LNCaP clone FGC (cell line): ENCODE data around the gene CUL2.
"Not testable (repeated sequence)": the region's sequence is repeated elsewhere in the genome, so short reads cannot be mapped to it uniquely, and the experiment has no call there.

Experiments used
- DNase-seq: peaks from one replicate; pipeline ENCODE4 v3.0.0-alpha.2; 2011; ENCODE audit warnings: low read depth
- H3K4me3 ChIP-seq: 2 replicates; pipeline ENCODE4 v1.5.1; 2011; ENCODE audit warnings: mild to moderate bottlenecking, low read depth, low read length, control low read depth
- TF ChIP-seq, protein P1 (sequence below): IDR thresholded peaks from 2 replicates; pipeline ENCODE4 v1.5.1; 2012; ENCODE audit warnings: mild to moderate bottlenecking; ENCODE audit not compliant: control insufficient read depth, insufficient read depth; ENCODE audit errors: extremely low read depth

Gene CUL2

GRCh38 chr10:35058686-35059085 lies 31.5 kb downstream of the CUL2 start:
- TF ChIP-seq, protein P1, sequence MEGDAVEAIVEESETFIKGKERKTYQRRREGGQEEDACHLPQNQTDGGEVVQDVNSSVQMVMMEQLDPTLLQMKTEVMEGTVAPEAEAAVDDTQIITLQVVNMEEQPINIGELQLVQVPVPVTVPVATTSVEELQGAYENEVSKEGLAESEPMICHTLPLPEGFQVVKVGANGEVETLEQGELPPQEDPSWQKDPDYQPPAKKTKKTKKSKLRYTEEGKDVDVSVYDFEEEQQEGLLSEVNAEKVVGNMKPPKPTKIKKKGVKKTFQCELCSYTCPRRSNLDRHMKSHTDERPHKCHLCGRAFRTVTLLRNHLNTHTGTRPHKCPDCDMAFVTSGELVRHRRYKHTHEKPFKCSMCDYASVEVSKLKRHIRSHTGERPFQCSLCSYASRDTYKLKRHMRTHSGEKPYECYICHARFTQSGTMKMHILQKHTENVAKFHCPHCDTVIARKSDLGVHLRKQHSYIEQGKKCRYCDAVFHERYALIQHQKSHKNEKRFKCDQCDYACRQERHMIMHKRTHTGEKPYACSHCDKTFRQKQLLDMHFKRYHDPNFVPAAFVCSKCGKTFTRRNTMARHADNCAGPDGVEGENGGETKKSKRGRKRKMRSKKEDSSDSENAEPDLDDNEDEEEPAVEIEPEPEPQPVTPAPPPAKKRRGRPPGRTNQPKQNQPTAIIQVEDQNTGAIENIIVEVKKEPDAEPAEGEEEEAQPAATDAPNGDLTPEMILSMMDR = no peak
- H3K4me3 ChIP-seq = no peak overlapping the region

DNA sequence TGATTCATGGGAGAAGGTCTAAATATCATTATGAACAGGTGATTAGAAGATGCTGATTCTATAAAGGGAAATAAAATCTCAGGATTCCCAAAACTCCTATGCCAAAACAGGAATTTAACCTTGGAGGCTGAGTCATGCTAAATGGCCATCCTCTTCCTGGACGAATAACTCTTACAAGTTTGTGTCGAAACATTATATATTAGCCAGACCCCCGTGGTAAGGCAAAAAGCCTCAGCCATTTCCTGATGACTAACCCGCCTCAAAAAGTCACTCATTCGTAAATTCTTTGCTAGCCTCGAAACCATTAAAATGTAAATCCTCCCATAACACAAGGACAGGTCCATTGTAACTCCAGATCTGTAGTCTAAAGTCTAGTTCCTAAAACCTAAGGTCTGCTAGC lies 32.0 kb downstream of the CUL2 start:
- H3K4me3 ChIP-seq = no peak overlapping the region
- TF ChIP-seq, protein P1 = no peak
- no peak for DNase-seq

More at GRCh38 chr10:35058686-35059085, 31.5 kb downstream of the CUL2 start:
- DNase-seq = no peak

GRCh38 chr10:35056686-35057085 lies 33.5 kb downstream of the CUL2 start:
- TF ChIP-seq, protein P1 = no peak
- no peak overlapping the region for H3K4me3 ChIP-seq

GRCh38 chr10:35056133-35056532 lies 34.0 kb downstream of the CUL2 start:
- DNase-seq = peak; percentile 62
- no peak overlapping the region for H3K4me3 ChIP-seq
- TF ChIP-seq, protein P1 = no peak

More at GRCh38 chr10:35056686-35057085, 33.5 kb downstream of the CUL2 start:
- DNase-seq = no peak

DNA sequence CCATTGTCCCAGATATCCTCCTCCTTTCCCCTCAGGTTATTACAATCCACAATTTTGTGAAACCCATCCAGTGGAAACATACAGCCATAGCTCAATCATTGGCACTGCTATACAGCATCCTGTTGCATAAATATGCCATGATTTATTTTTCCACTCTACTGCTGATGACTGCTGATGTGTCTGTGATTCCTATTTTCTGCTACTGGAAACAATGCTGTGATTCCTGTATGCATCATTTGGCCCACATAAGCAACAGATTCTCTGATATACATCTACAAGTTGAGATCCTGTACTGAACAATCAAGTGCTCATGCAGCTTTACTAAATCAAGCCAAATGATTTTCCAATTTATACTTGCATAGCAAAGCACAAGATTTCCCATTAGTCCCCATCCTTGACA lies 39.6 kb downstream of the CUL2 start:
- no peak overlapping the region for H3K4me3 ChIP-seq
- TF ChIP-seq, protein P1 = no peak
- DNase-seq = no peak

DNA sequence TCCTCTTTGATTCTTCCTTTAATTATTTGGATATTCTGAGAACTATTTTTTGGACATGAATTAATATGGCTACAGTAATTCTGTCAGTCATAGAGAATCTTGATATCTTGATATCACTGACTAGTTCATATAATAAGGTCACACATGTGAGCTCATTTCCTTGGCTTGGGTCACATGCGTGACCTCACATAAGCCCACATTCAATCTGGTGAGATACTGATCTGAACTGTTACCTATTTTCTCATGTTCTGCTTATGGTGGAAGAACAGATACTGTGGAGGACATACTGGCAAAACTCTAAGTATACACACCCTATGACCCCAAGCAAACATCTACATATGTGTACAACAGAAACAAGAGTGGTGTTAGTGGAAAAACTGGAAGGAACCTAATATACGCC lies 44.1 kb downstream of the CUL2 start:
- DNase-seq = no peak
- H3K4me3 ChIP-seq = no peak overlapping the region
- TF ChIP-seq, protein P1 = no peak

GRCh38 chr10:35045275-35045674 lies 44.9 kb downstream of the CUL2 start:
- not testable (repeated sequence) for H3K4me3 ChIP-seq

DNA sequence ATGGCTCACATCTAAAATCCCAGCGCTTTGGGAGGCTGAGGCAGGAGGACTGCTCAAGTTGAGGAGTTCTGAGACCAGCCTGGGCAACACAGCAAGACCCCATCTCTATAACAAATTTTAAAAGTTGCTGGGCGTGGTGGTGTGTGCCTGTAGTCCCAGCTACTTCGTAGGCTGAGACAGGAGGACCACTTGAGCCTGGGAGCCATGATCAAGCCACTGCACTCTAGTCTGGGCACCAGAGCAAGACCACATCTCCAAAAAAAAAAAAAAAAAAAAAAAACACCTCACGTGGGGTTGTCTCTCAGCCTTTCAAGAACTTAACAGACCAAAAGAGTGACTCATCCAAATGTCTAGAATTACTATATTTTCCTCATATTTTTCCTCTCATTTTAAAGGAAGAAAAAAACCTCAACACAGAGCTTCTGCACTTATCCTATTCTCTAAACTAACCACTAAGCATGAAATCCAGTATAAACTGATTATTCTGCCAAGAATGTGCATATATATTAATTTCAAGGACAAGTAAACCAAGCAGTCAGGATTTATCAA lies 46.3 kb downstream of the CUL2 start:
- DNase-seq = no peak
- TF ChIP-seq, protein P1 = no peak
- H3K4me3 ChIP-seq = no peak overlapping the region

More at GRCh38 chr10:35045275-35045674, 44.9 kb downstream of the CUL2 start:
- not testable (repeated sequence) for DNase-seq
